ENCODE data around the gene KIF1B. TPM values are rescaled to one million over a fixed set of nuclear protein-coding genes. Genes with fewer than 3 reads are reported as not detected.

The KIF1B gene
- total and polyA plus RNA-seq, 10 of the 15 experiments (the other 5 are each of a cell fraction or from before 2014, with no cell fraction given): 2.1 to 16.5 (median 8.7) TPM

GRCh38 chr1:10171105-10171767 lies 39.1 kb upstream of the KIF1B start:
- Histone ChIP-seq H3K9ac (ENCODE audit: control insufficient read depth, insufficient read depth, low read length) (no peak overlapping the region), H2AFZ (ENCODE audit: control insufficient read depth, low read depth, low read length) (no peak overlapping the region), H3K4me3 (no peak overlapping the region), H3K36me3 (ENCODE audit: control insufficient read depth in 2 of 2, insufficient read depth in 2 of 2, low read length in 1 of 2) (peaks cover 3 to 12% of the 10 kb centered on the region in 2 experiments), H3K4me2 (ENCODE audit: control insufficient read depth, insufficient read depth) (no peak overlapping the region), H3K27ac (ENCODE audit: control insufficient read depth, insufficient read depth) (peak overlapping the region; percentile 83; the same call in 1 of the 2 replicates), H3K27me3 (replicated peaks in 1 of 2; ENCODE audit: control insufficient read depth in 2 of 2, insufficient read depth in 2 of 2, low read length in 1 of 2) (no peaks in the 10 kb centered on the region), H3K4me1 (ENCODE audit: control insufficient read depth, insufficient read depth, low read length) (peaks cover 31% of the 10 kb centered on the region), H3K79me2 (ENCODE audit: control insufficient read depth, insufficient read depth, low read length) (no peaks in the 10 kb centered on the region), H4K20me1 (ENCODE audit: control insufficient read depth, insufficient read depth) (no peaks in the 10 kb centered on the region), H3K9me3 (replicated peaks; ENCODE audit: control insufficient read depth, insufficient read depth, low read length) (no peaks in the 10 kb centered on the region; the same call in 1 of the 3 replicates)
- CTCF ChIA-PET: interaction anchor here (0.6 to 3.8 kb wide), 3 partner anchors 18 to 217 kb away, joined by 3 to 21 read pairs (median 4); partner anchors contain the start of gene KIF1B
- in situ Hi-C loops (cut with MboI): no loop called here
- SMC1A ChIA-PET (ENCODE audit: uncharacterized antibody, unreplicated experiment): interaction anchor here (0.5 to 1.7 kb wide), 7 partner anchors 11 to 220 kb away, joined by 3 to 7 read pairs (median 3); partner anchors contain the start of gene KIF1B
- TF ChIP-seq SMC3 (IDR thresholded peaks at IDR 0.05; ENCODE audit: borderline replicate concordance, low read length): no peak
- TF ChIP-seq KAT2A (conservative IDR thresholded peaks at IDR 0.05; ENCODE audit: control insufficient read depth, low read depth, low read length): no peak
- no peak for TF ChIP-seq PAX8 (IDR thresholded peaks at IDR 0.05)
- TF ChIP-seq MEF2A (IDR thresholded peaks at IDR 0.05; ENCODE audit: insufficient read depth, low read depth, low read length): no peak
- no peak for TF ChIP-seq RBBP5 (conservative IDR thresholded peaks at IDR 0.05)
- no peak for TF ChIP-seq STAT3 (IDR thresholded peaks at IDR 0.05; ENCODE audit: low read depth, low read length)
- no peak for TF ChIP-seq SRF (IDR thresholded peaks at IDR 0.05; ENCODE audit: low read depth in 2 of 2, low read length in 2 of 2)
- no peak for TF ChIP-seq GABPA (IDR thresholded peaks at IDR 0.05; ENCODE audit: low read depth)
- no peak for TF ChIP-seq NRF1 (conservative IDR thresholded peaks at IDR 0.05; ENCODE audit: low read depth, low read length)
- TF ChIP-seq MYC (IDR thresholded peaks at IDR 0.05; ENCODE audit: insufficient read depth, insufficient read length, insufficient replicate concordance, low read length, severe bottlenecking): no peak
- no peak for TF ChIP-seq RUNX3 (IDR thresholded peaks at IDR 0.05; ENCODE audit: low read length)
- TF ChIP-seq CUX1 (IDR thresholded peaks at IDR 0.05; ENCODE audit: insufficient replicate concordance, low read depth, low read length): no peak
- no peak for TF ChIP-seq E2F4 (IDR thresholded peaks at IDR 0.05; ENCODE audit: low read depth, low read length)
- no peak for TF ChIP-seq JUNB (IDR thresholded peaks at IDR 0.05)
- TF ChIP-seq KLF5 (IDR thresholded peaks at IDR 0.05; ENCODE audit: partially characterized antibody): no peak
- TF ChIP-seq IKZF1 (conservative IDR thresholded peaks at IDR 0.05): no peak
- no peak for TF ChIP-seq NR2F1 (conservative IDR thresholded peaks at IDR 0.05)
- over 99% methylated on average over 16 of the region's 16 CpGs for WGBS (ENCODE audit: insufficient coverage, insufficient replicate concordance, low lambda C conversion rate, missing lambda C conversion rate)
- RAD21 ChIA-PET (ENCODE audit: unreplicated experiment): no interaction called here
- no peak for FAIRE-seq
- intact Hi-C loops (cut with micrococcal nuclease; ENCODE audit: unreplicated experiment): no loop called here
- no TSS peak for BruUV-seq (replicated peaks)
- no peak for DNase-seq (ENCODE audit: low read depth, low spot score)
- no peak for ATAC-seq
- POLR2A ChIA-PET: no interaction called here
